Subcutaneous adipose tissue (tissue), 4 donors: ENCODE data around the gene TRMT1. TPM values are rescaled to one million over a fixed set of nuclear protein-coding genes. Genes with fewer than 3 reads are reported as not detected.

Source experiments
- total RNA-seq, 4 donors: library from RNA; depleted of rRNA; stranded (reverse); fragments of >200 nt; gene quantifications; one replicate each; pipeline ENCODE4 v1.1.0, GENCODE V29; 2016
- TF ChIP-seq, protein P1 (sequence below): fragments of 450-650 bp; IDR thresholded peaks from one replicate; pipeline ENCODE4 v1.5.1; 2016; ENCODE audit warnings: low read depth, mild to moderate bottlenecking, control low read depth, antibody characterized with exemption, moderate library complexity

Gene TRMT1
- total RNA-seq, 4 donors from 2014 or later: 19.5 to 35.6 (median 27.2) TPM

DNA sequence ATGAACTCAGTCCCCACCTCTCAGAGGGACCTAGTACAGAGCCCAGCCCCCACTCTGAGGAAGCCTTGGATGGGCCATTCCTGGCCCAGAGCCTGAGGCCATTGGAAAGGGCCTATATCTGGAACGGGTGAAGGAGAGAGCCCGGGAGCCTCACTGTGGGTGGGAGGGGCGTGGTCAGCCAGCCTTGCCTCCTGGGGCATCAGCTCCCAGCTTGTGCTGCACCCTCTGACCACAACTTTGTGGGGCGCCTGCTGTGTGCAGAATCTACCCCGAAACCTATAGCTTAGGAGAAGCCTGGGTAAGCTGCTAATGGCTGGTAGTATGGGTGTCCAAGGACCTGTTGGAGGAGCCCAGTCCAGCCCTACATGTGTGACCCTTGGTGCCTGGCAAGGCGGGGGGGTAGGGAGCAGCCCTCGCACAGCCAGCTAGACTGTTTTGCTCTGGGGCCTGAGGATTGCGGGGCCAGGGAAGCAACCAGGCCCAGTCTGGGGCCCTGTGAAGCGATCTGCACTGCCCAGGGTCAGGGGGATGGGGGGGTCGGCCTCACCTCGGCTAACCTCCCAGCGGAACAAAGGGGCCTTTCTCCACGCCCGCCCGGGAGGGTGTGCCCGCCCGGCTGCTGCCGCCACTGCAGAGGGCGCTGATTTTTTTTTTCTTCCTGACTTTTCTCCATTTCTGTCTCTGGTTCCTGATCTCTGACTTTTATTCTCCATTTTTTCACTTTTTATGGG is 56.1 kb downstream of the TRMT1 start:
- TF ChIP-seq, protein P1, sequence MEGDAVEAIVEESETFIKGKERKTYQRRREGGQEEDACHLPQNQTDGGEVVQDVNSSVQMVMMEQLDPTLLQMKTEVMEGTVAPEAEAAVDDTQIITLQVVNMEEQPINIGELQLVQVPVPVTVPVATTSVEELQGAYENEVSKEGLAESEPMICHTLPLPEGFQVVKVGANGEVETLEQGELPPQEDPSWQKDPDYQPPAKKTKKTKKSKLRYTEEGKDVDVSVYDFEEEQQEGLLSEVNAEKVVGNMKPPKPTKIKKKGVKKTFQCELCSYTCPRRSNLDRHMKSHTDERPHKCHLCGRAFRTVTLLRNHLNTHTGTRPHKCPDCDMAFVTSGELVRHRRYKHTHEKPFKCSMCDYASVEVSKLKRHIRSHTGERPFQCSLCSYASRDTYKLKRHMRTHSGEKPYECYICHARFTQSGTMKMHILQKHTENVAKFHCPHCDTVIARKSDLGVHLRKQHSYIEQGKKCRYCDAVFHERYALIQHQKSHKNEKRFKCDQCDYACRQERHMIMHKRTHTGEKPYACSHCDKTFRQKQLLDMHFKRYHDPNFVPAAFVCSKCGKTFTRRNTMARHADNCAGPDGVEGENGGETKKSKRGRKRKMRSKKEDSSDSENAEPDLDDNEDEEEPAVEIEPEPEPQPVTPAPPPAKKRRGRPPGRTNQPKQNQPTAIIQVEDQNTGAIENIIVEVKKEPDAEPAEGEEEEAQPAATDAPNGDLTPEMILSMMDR: no peak

DNA sequence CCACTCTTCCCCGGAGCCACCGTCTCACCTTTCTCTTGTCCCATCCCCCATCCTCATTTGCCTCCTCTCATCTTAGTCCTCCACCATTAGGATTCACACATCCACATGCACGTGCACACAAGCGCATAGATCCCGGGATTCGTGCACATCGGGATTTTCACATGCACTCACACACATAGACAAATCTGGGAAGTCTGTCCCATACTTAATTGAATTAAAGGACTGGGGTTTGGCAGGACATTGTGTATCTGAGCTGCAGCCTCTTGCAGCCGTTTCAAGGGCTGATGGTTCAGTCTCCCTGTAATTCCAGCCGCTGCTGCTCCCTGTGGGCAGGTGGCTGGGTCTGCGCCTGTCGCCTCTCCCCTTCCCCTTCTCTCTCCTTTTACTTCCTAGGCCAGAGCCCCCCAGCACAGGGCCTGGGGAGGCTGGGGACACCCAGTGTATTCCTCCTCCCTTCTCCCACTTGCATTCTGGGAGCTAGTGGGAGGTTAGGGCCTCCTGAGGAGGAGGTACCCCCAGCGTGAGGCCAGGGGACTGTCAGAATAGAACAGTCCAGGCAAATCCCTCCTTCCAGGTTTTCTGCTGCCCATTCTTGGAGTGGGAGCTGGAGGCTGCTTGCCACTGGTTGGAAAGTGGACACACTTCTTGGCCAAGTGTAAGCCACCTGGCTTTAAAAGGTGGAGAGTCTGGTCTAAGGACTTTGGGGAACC is 57.4 kb downstream of the TRMT1 start:
- TF ChIP-seq, protein P1: no peak

DNA sequence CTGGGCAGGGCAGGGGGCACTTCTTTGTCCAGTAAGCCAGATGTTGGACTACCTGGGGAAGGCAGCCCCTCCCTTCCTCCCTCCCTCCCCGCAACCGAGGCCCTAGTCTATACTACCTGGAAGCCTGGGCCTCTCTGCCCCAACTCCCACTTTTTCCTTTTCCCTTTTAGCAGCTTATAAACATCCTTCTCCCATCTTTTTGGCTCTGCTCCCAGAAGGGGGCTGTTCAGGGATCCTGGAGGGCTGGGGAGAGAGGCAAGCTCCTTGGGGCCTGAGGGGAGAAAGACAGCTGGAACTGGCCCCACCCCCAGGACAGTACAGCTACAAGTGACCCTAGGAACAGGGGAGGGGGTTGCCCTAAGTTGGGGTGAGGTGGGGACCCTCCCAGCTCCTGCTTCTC is 58.8 kb downstream of the TRMT1 start:
- TF ChIP-seq, protein P1: no peak

DNA sequence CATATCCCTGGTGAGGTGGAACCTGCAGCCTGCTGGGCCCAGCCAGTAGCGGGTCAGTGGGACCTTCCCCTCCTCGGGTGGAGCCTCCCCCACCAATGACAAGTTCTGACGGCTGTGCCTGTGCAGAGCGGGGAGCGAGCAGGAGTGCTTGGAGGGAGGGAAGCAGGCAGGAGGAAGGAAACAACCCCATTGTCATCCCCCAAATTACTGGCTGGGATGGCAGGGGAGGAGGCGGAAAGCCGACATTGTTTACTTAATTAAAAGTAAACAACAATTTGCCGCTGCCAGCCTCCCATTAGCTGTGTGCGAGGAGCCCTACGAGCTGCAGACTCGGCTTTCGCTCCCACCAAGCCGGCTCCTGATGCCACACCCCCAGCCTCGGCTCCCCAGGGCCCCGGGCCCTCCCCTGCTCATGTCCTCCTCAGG is 59.4 kb downstream of the TRMT1 start:
- TF ChIP-seq, protein P1: no peak

DNA sequence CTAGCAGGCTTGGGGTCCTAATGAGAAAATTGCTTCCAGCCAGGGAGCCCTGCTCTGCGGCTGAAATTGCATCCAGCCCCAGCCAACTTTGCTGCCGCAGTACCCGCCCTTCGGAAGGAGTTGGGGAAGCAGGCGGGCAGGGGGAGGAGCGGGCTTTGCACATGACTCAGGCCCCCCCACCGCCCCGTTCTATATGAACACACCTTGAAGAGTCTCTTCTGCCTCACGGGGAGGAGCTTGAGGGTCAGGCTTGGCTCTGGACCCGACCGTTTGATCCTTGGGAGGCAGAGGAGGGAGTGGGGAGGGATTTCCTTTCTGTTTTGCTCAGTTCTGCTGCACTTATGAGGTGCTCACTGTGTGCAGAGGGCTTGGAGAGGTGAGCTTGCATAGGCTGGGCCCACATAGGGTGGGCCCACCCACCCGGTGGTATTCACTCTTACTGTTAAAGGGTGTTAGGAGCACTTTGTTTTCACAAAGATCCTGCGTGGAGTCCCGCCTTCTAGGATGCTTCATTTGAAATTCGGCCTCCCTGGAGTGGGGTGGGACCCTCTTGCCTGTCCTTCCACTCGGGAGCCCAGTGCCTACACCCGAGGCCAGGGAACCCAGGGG is 60.4 kb downstream of the TRMT1 start:
- TF ChIP-seq, protein P1: no peak

DNA sequence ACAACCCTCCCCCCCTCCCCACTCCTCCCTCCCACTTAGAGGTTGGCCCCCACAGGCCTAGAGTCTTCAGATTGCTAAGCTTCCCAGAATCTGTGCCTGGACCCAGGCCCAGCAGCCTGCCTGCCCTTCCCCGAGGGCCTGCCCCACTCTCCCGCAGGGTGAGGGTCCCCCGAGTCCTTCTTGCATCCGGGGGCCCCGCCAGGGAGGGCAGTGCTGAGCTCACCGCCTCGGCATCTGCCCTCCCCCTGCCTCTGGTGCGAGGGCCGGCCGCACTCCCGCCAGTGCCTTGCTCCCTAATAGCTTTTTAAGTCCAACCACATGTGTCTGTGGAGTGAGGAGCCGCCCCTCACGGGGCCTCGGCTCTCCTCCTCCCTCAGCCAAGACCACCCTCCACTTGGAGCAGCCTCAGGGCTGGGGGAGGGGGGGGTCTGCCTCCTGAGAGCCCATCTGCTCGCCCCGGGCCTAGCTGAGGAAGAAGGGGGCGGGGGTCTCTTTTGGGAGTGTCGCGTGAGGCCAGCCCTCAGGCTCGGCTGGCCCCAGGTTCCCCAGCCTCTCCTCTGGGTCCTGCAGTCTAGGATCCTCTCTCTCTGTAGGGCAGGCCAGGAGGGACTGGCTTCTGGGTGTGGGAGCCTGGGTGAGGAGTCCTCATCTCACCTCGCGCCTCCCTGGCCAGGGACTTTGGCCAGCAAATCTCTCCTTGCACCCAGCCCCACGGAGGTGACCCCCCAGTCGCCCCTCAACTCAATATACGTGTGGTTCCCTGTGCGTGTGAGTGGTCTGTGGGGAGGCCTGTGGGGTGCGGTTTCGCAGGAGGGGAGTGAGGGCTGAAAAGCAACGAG is 61.1 kb downstream of the TRMT1 start:
- TF ChIP-seq, protein P1: no peak

Other genes with a start within 250 kb of the TRMT1 start
- 10 to 100 TPM; 24.9 to 74.8 (median 48.2) TPM for gene DNASE2, start 235.3 kb downstream of the TRMT1 start, total RNA-seq
- gene KLF1, start 229.5 kb downstream of the TRMT1 start, total RNA-seq: not detected
- gene GCDH, start 225.6 kb downstream of the TRMT1 start, total RNA-seq: 10 to 100 TPM; 34.9 to 98.5 (median 46.0) TPM
- not detected for gene SYCE2, start 197.4 kb downstream of the TRMT1 start, total RNA-seq
- 10 to 100 TPM; 20.1 to 28.6 (median 22.9) TPM for gene FARSA, start 183.0 kb downstream of the TRMT1 start, total RNA-seq
- 100 to 1,000 TPM; 222 to 414 (median 307) TPM for gene CALR, start 178.1 kb downstream of the TRMT1 start, total RNA-seq
- gene RAD23A, start 170.9 kb downstream of the TRMT1 start, total RNA-seq: 100 to 1,000 TPM in 1 of 4 donors, 10 to 100 TPM in 3; 52.2 to 123 (median 84.5) TPM
- gene GADD45GIP1, start 159.5 kb downstream of the TRMT1 start, total RNA-seq: 10 to 100 TPM; 25.3 to 48.8 (median 31.7) TPM
- gene DAND5, start 147.2 kb downstream of the TRMT1 start, total RNA-seq: not detected
- 100 to 1,000 TPM in 1 of 4 donors, 10 to 100 TPM in 3; 32.8 to 102 (median 47.0) TPM for gene NFIX, start 121.3 kb downstream of the TRMT1 start, total RNA-seq
- 10 to 100 TPM; 13.7 to 27.7 (median 21.5) TPM for gene LYL1, start 13.9 kb downstream of the TRMT1 start, total RNA-seq
- gene NACC1, start 1.5 kb upstream of the TRMT1 start, total RNA-seq: 10 to 100 TPM in 2 of 4 donors, 1 to 10 TPM in 2; 8.5 to 13.6 (median 9.7) TPM
- gene STX10, start 33.6 kb upstream of the TRMT1 start, total RNA-seq: 10 to 100 TPM; 50.5 to 98.4 (median 72.6) TPM
- gene IER2, start 33.7 kb upstream of the TRMT1 start, total RNA-seq: 10 to 100 TPM; 14.5 to 52.6 (median 20.2) TPM